Activated CD4-positive, alpha-beta T cell treated with anti-CD3 and anti-CD28 coated beads, Interleukin-2, Interleukin-6, amounts not matched to agents 100 ng/mL and 50 ng/mL, durations not matched to agents 16 hours and 8 hours (primary cell): ENCODE data around the gene TCEA3.
A peak's percentile ranks its signal among the peaks of the same experiment; 100 is the strongest.

Source experiments
- DNase-seq: peaks from one replicate; pipeline ENCODE4 v3.0.0-alpha.2; 2020

TCEA3 gene

DNA sequence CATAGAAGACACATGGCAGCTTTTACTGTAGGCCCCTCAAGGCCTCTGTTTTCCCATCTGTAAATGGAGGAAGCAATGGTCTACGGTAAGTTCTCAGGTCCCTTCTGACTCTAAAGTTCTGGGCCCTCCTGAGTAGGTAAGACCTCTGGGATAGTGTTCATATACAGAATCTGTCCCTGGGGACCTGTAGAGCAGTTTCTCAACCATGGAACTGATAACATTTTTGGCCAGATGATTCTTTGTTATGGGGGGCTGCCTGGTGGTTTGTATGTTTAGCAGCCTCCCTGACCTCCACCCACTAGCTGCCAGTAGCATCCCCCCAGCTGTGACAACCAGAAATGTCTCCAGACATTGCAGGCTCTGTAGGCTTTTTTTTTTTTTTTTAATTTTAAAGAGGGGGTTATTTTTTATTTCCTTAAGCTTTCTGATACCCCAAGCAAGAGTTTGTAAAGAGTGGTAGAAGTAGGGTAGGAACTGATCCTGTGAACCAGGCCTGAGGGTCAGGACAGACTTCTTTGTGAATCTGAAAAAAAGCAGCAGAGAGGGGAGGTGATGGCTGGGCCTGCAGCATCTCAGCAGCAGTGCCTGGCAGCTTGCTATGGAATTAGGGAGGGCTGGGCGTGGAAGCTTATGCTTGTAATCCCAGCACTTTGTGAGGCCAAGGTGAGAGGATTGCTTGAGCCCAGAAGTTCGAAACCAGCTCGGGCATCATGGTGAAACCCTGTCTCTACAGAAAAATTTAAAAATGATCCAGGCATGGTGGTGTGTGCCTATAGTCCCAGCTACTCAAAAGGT lies 20.2 kb upstream of the TCEA3 start:
- DNase-seq, result no peak

DNA sequence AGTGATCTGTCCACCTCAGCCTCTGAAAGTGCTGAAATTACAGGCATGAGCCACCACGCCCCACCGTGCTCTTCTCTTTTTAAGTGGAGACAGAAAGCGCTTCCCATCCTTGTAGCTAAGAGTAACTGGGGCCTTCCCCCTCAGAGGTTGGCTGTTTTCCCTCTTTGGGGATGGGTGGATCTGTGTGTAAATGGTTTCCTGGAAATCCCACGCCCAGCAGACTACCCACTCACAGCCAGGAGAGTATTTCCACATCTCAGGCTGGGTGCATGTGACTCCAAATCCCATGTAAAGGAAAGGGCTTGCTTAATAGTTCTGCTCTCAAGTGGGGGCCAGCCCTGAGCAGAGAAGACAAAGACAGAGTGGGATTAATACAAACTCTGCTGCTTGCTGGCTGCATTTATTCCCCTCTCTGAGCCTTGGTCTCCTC lies 19.6 kb upstream of the TCEA3 start:
- DNase-seq, result no peak

DNA sequence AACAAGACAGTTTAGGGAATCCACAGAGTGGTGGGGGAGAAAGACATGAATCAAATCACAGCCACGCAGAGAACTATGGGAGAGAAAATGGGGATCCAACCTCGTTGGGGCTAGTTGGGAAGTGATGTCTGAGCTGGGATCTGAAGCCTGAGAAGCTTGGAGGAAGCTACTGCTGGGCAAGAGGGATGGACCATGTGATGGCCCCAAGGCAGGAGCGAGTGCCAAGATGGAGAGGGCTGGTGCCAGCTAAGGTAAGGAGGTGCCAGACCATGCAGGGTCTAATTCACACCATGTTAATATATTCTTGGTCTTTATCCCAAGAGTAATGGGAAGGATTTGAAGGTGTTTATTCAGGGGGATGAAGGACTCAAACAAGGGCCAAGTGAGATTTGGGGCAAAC lies 18.2 kb upstream of the TCEA3 start:
- no peak for DNase-seq

DNA sequence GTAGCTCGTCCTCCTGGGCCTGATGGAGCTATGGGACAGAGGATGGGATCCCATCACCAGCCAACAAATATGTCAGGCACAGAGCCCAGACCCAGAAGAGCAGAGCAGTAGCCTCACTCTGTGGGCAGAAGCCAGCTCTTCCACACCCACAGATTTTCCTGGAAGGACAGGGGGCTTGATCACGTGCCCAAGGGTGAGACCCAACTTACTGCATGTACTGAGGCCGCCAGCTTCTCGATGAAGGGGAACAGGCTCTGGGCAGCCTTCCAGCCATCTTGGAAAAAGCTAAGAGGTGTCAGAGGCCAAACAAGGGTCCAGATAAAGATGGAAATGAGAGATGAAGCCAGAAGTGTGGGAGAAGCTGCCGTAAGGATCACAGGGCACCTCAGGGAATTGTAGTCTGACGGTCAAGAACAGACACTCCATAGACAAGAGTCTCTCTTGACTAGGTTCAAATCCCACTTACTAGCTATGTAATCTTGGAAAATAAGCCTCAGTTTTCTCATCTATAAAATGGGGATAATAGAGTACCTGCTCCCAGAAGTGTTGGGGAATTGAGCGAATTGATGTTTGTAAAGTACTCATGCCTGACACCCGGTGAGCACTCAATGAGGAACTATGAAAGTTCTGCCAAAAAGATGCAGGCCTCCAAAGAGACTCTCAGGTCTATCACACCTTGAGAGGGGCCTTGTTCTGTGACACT lies 17.0 kb upstream of the TCEA3 start:
- DNase-seq, result no peak

DNA sequence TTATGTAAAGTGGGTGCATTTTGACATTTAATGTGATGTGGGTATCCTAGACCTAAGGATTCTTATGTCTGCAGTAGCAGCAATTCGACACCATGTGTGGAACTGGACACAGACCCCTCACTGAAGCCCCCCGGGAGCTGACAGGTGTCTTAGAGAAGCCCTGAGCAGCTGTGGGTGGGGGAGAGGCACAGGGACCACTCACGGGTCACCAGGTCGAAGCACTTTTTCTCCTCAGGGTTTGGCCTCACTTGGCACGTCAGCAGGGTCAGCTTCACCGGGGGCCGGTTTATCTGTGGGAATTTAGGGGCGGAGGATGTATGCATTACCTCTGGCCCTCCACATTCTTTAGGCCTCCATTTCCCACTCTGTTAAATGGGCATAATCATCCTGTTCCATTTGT lies 14.0 kb upstream of the TCEA3 start:
- no peak for DNase-seq

DNA sequence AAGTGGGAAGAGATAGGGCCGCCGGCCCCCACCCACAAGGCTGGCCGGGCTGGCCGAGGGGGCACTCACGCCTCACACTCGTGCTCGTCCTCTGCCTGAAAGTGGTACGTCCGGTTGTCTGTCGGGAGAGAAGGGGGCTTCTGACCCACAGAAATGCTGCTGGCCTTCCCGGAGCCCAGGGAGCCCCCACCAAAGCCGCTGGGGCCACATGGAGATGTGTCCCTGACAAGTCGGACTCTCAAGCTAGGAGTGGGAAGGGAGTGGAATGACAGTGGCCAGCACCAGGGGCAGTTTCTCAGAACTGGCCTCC lies 12.8 kb upstream of the TCEA3 start:
- DNase-seq, result no peak

DNA sequence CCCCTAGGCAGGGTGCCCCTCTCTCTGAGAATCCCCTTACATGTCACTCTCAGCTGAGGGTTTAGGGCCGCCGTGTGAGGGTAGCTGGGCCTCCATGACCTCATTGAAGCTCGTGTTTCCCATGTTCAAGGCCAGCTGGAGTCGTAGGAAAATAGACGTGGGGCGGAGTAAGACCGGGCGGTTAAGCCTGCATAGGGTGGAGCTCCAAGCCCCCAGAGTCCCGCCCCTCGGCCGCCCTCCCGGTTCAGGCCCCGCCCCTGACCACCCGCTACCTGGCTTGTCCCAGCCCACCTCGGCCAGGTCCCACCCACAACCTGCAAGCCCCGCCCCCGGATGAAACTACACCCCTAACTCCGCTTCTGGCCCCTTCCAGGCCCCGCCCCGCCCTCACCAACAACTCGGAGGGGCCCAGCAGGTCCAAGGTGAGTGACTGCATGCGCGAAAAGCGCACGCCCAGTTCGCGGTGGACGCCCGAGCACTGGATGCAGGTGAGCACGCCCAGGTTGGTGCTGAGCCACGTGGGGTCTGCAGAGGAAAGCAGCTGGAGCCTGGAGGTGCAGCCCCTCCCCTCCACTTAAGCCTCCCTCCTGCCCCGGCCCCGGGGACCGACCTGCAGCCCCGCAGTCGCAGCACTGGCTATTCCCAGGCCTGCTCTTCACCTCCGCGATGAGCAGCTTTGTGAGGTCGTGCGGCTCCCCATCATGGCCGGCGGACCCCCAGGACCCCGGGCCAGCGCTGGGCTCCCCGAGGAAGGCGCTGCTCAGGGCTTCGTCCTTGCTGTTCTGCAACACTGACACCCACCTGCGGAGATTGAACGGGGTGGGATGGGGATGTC lies 12.2 kb upstream of the TCEA3 start:
- DNase-seq, result peak; percentile 14

DNA sequence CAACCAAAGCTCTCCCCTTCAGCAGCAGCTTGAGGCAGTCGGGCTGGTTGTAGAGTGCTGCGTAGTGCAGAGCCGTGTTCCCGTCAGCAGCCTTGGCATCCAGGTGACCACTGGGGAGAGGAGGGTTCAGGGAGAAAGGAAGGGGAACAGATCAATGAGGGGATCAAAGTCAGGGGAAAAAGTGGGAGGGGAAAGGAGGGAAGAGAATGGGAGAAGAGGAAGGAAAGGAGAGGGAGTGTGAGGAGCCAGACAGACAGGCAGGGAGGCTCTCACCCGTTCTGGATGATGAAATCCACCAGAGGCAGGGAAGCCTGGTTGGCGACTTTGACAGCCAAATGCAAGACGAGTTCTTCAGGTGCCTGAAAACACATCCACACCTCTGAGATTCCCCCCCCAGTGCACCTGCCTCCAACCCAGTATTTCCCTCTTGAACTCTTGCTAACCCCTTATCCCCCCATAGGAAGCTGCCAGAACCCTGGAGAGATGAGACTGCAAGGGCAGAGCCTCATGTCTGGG lies 9.8 kb upstream of the TCEA3 start:
- DNase-seq, result no peak

DNA sequence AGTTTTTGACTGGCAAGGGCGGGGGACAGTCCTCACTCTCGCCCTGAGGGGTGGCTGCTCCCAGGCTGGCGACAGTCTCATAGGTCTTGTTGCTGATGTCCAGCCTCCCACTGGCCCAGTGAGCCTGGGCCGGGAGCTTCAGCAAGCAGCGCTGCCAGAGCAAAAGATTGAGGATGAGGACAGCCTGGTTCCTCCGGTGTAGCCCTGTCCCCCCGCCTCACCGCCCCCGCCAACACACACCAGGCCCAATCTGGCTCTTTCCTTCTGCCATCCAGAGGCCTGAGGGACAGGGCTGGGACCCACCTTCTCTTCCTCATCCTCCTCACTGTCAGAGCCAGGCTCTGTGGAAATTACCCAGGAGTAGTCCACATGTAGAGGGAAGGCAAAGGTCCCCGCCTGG lies 8.6 kb upstream of the TCEA3 start:
- no peak for DNase-seq

DNA sequence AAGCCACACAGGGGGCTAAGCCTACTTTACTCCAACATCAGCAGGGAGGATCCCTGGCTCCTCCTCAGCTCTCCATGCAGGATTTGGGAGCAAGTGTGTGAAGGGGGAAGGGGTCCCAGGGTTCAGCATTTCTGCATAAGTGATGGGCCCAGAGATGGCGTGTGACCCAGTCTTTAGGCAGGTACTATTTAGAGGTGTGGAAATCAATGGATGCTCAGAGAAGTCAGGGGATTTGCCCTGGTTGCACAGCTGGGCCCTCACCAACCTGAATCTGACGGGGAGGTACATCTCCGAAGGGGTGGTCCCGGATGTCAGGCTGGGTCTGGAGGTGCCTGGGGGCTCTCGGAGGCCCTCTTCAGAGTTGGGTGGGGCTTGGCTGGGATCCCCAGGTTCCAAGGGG lies 6.9 kb upstream of the TCEA3 start:
- DNase-seq, result no peak

DNA sequence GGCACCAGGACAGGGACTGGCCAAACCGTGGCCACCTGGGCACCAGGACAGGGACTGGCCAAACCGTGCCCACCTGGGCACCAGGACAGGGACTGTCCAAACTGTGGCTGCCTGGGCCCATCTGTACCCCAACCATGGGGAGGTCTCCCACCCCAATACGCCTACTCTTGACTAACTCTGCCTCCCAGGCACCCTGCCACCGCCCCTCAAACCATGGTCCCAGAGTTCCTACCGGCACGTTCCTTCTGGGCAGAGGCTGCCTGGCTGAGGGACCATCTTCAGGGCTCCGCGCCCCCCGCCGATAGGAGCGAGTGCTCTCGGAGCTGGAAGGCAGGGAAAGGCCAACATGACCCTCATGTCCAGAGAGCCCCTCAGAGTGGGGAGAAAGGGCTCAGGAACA lies 6.3 kb upstream of the TCEA3 start:
- no peak for DNase-seq

DNA sequence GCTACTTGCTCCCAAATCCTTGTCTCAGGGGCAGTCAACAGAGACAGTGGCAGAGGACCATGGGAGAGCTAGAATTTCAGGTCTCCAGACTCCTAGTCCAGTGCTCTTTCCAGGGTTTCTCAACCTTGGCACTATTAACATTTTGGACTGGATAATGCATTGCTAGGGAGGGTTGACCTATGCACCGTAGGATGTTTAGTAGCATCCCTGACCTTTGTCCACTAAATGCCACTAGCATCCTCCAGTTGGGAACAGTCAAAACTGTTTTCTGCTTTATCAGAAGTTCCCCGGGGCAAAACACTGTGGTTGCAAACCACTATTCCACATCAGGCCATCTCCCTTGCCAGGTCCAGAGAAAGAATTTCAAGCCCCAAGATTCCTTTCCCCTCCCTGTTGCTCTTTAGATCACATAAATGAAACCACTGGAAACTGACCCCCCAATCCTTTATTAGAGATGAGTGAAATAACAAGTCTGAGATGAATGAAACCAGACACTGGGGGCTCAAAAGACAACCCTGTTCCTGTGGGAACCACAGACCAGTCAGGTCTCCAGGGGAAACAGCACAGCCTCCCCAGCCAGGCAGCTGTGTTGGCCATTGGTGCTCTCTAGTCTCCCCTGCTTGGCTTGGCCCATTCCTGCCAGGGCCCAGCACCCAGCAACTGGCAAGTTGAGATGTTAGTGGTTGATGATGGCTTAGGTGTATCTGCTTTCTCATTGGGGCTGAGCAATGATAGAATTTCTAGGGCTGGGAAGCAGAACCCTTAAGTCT lies 3.8 kb upstream of the TCEA3 start:
- DNase-seq, result no peak

DNA sequence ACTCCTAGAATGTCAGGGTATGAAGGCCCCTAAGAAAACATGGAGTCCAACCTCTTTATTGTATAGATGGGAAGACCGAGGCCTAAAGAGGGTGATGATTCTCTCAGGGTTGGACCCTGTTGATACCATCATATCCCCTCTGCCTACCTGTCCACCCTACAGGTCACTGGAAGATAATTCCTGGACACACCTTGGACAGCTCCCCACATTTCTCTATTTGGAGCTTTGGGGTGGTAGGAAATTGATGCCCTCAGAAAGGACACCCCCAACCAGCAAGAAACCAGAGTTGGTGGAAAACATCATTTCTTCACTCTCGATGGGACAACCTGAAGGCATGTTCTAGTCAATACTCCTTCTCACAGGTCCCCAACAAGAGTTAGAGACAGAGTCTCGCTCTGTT lies 3.0 kb upstream of the TCEA3 start:
- no peak for DNase-seq

DNA sequence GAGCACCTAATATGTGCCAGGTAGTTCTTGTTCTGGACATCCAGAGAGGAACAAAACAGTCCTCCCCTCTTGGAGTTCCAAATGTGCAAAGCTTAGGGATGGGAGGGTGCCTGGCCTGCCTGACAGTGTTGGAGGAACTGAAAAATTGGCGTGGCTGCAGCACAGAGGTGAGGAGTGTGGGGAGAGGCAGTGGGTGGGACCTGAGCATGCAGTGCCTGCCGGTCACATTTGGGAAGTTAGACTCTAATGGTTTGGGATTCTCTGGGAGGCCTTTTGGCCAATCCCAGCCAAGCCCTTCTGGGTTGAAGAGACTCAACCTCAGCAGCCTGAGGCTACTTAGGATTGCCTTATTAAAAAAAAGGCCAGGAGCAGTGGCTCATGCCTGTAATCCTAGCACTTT lies 2.3 kb upstream of the TCEA3 start:
- DNase-seq, result no peak

DNA sequence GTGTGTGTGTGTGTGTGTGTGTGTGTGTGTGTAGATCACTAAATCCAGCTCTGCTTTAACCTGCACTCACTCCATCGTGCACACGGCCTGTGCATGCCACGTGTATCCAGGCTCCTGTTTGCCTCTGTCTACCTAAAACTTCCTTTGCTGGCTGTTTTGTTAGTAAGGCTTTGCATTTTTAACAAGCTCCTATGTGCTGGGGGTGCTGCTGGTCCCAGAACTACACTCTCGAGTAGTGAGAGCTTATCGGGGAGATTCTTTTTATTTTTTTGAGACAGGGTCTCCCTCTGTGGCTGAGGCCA lies 596 bp upstream of the TCEA3 start:
- DNase-seq, result no peak

DNA sequence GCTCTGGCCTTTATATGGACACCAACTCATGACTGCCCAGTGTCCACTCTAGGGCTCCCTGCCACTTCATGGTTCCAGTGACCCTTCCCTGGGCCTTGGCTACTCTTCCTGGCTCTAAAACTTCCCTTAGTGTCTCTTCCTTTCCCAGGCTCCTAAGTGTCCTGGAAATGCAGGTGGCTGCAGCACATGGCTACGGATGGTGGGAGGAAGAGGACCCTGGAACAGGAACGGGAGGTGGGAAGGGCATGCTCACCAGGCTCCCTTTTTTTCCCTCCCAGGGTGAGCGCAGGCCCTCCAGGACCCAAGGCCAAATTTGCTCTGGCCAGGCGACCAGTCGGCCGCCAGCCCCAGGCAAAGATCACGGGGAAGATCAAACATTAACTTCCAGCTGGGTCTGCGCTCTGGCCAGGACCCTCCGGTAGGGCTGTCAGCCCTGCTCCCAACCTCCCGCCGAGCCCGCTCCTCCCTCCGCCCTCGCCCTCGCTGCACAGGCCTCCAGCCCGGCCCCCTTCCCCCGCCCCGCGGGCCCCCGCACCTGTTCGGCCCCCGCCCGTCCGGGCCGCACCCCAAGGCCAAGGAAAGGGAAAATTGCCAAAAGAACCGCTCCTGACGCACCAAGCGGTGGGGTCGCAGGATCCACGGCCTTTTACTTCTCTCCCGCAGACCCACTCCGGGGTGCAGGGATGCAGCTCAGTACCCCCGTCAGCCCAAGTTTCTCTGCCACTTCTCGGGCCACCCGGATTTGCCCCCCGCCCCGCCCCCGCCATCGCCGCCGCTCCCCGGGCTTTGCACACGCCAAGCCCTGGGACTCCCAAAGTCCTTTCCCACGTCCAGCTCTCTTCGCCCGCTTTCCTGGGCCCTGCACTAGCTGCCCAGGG lies 894 bp downstream of the TCEA3 start:
- no peak for DNase-seq

DNA sequence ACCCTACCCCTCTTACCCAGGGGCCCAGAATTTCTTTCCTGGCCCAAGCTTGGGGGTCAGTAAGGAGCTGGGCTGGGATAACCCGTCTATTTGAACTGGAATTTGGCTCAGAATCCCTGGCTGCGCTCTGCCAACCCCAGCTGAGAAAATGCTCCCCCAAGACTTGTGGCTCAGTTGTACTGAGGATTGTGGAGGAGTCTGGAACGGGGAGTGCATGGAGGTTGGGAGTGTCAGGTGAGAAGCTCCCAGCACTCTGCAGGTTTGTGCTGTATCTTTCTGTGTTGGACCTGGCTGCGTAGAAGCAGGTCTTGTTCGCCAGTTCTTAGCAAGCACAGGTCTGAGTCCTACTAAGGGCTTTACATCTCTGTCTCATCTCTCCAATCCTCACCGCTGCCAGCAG lies 1.6 kb downstream of the TCEA3 start:
- DNase-seq, result no peak

DNA sequence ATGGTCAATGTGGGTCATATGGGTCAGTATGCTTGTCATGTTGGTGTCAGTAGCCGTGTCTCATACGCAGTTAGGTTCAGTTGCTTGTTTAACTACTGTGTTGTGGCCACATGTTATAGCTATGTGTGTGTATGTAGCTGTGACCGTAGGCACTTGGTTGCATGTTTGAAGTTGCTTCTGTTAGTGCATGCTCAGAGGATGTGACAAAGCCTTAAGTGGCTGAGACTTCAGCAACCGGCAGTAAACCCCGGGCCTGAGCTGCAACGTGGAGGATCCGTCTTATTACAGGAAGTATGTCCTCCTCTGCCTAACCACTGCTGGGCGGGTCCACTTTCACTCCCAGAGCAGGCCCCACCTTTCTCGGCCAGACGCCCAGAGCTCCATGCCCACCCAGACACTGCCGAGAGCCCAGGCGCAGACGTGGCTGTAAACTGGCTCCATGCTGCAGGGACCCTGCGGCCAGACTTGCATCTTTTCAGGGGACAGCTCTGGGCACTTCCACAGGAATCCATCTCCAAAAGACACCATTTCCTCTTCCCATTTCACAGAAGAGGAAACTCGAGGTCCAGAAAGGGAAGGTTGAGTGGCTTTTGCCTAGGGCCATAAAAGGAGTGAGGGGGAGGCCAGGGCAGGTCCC lies 2.2 kb downstream of the TCEA3 start:
- peak; percentile 25 for DNase-seq

DNA sequence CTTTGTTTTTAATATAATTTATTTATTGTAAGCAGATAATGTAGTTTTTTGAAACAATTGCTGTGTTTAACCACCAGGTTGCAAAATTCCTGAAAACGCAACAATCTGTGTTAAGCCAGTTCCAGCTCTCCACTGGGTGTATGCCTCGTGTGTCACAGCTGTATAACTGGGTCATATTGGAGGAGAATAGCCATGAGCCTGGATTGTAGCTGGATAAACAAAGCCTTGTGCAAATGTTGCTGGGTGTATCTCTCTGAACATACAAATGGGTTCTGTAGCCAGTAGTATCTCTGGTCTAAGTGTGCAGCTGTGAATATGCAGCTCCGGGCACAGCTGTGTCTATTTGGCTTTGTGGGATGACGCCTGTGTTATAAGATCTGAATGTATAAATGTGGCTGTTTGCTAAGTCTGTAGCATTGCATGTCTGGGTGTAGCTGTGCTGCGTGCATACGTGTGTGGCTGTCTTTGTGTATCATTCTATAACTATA lies 2.8 kb downstream of the TCEA3 start:
- DNase-seq, result no peak

DNA sequence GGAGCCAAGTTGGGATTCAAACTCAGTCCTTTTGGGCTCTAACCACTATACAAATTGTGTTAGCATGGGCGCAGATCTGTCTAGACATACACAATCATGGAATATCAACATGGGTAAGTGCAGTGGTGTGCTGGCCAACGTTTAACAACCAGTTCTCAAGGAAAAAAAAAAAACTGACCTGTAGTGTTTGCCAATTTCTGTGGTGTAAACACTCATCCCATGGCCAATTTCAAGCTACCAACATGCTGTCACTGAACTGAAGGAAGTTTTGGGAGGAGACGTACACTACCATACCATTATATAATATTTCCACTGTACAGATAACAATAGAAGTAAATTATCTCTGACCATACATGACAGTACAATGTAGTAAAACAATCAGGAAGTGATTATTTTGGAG lies 3.2 kb downstream of the TCEA3 start:
- no peak for DNase-seq

DNA sequence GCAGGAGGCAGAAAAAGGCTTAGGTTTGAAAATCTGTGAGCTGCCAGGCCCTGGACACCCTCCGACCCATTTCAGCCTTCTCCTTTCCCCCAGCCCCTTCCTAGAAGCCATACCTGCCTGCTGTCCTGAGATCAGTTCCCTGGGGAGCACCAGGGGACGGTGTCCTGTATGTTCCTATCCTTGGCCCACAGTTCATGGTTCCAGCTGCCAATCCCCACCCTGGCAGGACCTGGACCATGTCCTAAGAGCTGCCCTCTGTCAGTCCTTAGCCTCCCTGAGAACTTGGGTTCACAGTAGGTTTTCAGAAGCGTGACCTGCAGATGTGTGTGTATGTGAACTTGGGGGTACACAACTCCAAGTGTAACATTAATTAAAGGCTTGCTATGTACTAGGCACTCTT lies 3.8 kb downstream of the TCEA3 start:
- no peak for DNase-seq
